IMR-90 (cell line): ENCODE data around the gene THRA. TPM values are rescaled to one million over a fixed set of nuclear protein-coding genes. Genes with fewer than 3 reads are reported as not detected.

ENCODE experiments used
- ATAC-seq: fragments of 200-7000 bp; cut with Tn5 transposase; 2 replicates; pipeline ENCODE4 v1.9.1; 2020; ENCODE audit warnings: low read depth, mild to moderate bottlenecking, moderate library complexity
- BruUV-seq: library from RNA; stranded (reverse); fragments of 400-500 nt; replicated peaks from 2 replicates; lab custom pipeline; 2021; lab: Mats Ljungman, UMichigan
- CTCF ChIA-PET: fragments of 300-600 bp; formaldehyde crosslinking; extraction: SDS; loops from one replicate; lab custom pipeline; 2021; ENCODE audit warnings: antibody characterized with exemption; lab: Yijun Ruan, JAX
- POLR2A ChIA-PET: fragments of 300-600 bp; sonication (Branson Sonifier 250); formaldehyde crosslinking; loops from one replicate; lab custom pipeline; 2022; ENCODE audit warnings: antibody characterized with exemption; ENCODE audit not compliant: unreplicated experiment; lab: Charles Lee
- DNase-seq: peaks from one replicate; pipeline ENCODE4 v3.0.0; 2013
- H2AFZ ChIP-seq: replicated peaks from 2 replicates; pipeline ENCODE3; 2013; ENCODE audit warnings: low read length, mild to moderate bottlenecking; ENCODE audit not compliant: poor library complexity
- H2AK5ac ChIP-seq: 2 replicates; pipeline ENCODE4 v1.6.1; 2013; ENCODE audit warnings: low read depth, low read length, inconsistent platforms
- H2AK9ac ChIP-seq: replicated peaks from 2 replicates; pipeline ENCODE3; 2013; ENCODE audit warnings: mild to moderate bottlenecking, low read depth, low read length, moderate library complexity; ENCODE audit not compliant: poor library complexity
- H2BK120ac ChIP-seq: 2 replicates; pipeline ENCODE4 v1.6.1; 2013; ENCODE audit warnings: low read depth, low read length, inconsistent platforms
- H2BK15ac ChIP-seq: 3 replicates; pipeline ENCODE4 v1.6.1; 2013; ENCODE audit warnings: low read depth, low read length, inconsistent platforms
- H2BK20ac ChIP-seq: 2 replicates; pipeline ENCODE4 v1.6.1; 2013; ENCODE audit warnings: low read depth, mild to moderate bottlenecking, inconsistent platforms, low read length, moderate library complexity
- H2BK5ac ChIP-seq: 2 replicates; pipeline ENCODE4 v1.6.1; 2013; ENCODE audit warnings: mild to moderate bottlenecking, low read depth, low read length, inconsistent platforms; ENCODE audit not compliant: poor library complexity, severe bottlenecking
- H3K14ac ChIP-seq: replicated peaks from 2 replicates; pipeline ENCODE4 v1.6.1; 2013; ENCODE audit warnings: low read depth, low read length, inconsistent platforms
- H3K18ac ChIP-seq: 2 replicates; pipeline ENCODE4 v1.6.1; 2013; ENCODE audit warnings: low read depth, low read length, control low read depth
- H3K23ac ChIP-seq: 2 replicates; pipeline ENCODE4 v1.6.1; 2013; ENCODE audit warnings: low read depth, low read length, inconsistent platforms
- H3K27ac ChIP-seq: 2 replicates; pipeline ENCODE4 v1.5.1; 2013; ENCODE audit warnings: mild to moderate bottlenecking, control low read depth, low read length; ENCODE audit not compliant: insufficient read depth
- H3K27me3 ChIP-seq: 2 replicates; pipeline ENCODE4 v1.6.1; 2013; ENCODE audit warnings: low read length; ENCODE audit not compliant: control insufficient read depth, insufficient read depth
- H3K36me3 ChIP-seq: 2 replicates; pipeline ENCODE4 v1.6.1; 2013; ENCODE audit warnings: low read length, mixed read lengths; ENCODE audit not compliant: control insufficient read depth, insufficient read depth
- H3K4ac ChIP-seq: 2 replicates; pipeline ENCODE4 v1.6.1; 2013; ENCODE audit warnings: low read depth, low read length, inconsistent platforms
- H3K4me1 ChIP-seq: 2 replicates; pipeline ENCODE4 v1.6.1; 2013; ENCODE audit warnings: low read length, mixed read lengths; ENCODE audit not compliant: control insufficient read depth, insufficient read depth
- H3K4me2 ChIP-seq: 2 replicates; pipeline ENCODE4 v1.6.1; 2013; ENCODE audit warnings: low read depth, mild to moderate bottlenecking, control low read depth, low read length, moderate library complexity
- H3K4me3 ChIP-seq: 2 replicates; pipeline ENCODE4 v1.5.1; 2013; ENCODE audit warnings: low read depth, mild to moderate bottlenecking, control low read depth, low read length, moderate library complexity; ENCODE audit not compliant: insufficient read depth
- H3K56ac ChIP-seq: 2 replicates; pipeline ENCODE4 v1.6.1; 2013; ENCODE audit warnings: low read length, inconsistent platforms; ENCODE audit not compliant: insufficient read depth; ENCODE audit errors: extremely low read depth
- H3K79me1 ChIP-seq, 2 experiments: 2 replicates each; pipeline ENCODE4 v1.6.1; 2013; ENCODE audit warnings: low read length in 2 of 2, inconsistent platforms in 1 of 2, low read depth in 1 of 2
- H3K9ac ChIP-seq: 2 replicates; pipeline ENCODE4 v1.6.1; 2013; ENCODE audit warnings: low read depth, low read length, control low read depth
- H3K9me1 ChIP-seq: 2 replicates; pipeline ENCODE4 v1.6.1; 2013; ENCODE audit warnings: low read length, inconsistent platforms; ENCODE audit not compliant: insufficient read depth
- H3K9me3 ChIP-seq: 2 replicates; pipeline ENCODE4 v1.6.1; 2013; ENCODE audit warnings: low read length; ENCODE audit not compliant: control insufficient read depth, insufficient read depth
- H4K20me1 ChIP-seq: 2 replicates; pipeline ENCODE4 v1.6.1; 2013; ENCODE audit warnings: low read length, inconsistent platforms; ENCODE audit not compliant: insufficient read depth
- H4K5ac ChIP-seq: 2 replicates; pipeline ENCODE4 v1.6.1; 2013; ENCODE audit warnings: mild to moderate bottlenecking, low read depth, low read length, control low read depth
- H4K8ac ChIP-seq, 2 experiments: 2 replicates each; pipeline ENCODE4 v1.6.1; 2013; ENCODE audit warnings: low read depth in 2 of 2, low read length in 2 of 2, control low read depth in 1 of 2, inconsistent platforms in 1 of 2
- H4K91ac ChIP-seq: 2 replicates; pipeline ENCODE4 v1.6.1; 2013; ENCODE audit warnings: low read depth, low read length, inconsistent platforms; ENCODE audit not compliant: insufficient read depth
- CEBPB ChIP-seq: IDR thresholded peaks from 2 replicates; pipeline ENCODE4 v1.6.1; 2012; ENCODE audit warnings: low read depth, low read length, improper control_type of control experiment
- CHD1 ChIP-seq: IDR thresholded peaks from 2 replicates; pipeline ENCODE4 v1.6.1; 2012; ENCODE audit warnings: low read depth, low read length, improper control_type of control experiment
- FOS ChIP-seq: fragments of 150-350 bp; IDR thresholded peaks from 2 replicates; pipeline ENCODE4 v1.6.1; 2016; ENCODE audit warnings: low read depth, low read length
- MAFK ChIP-seq: IDR thresholded peaks from 2 replicates; pipeline ENCODE4 v1.6.1; 2012; ENCODE audit warnings: low read depth, low read length, improper control_type of control experiment
- MAZ ChIP-seq: IDR thresholded peaks from 2 replicates; pipeline ENCODE4 v1.6.1; 2012; ENCODE audit warnings: low read depth, mild to moderate bottlenecking, low read length, improper control_type of control experiment, moderate library complexity, borderline replicate concordance
- MXI1 ChIP-seq: IDR thresholded peaks from 2 replicates; pipeline ENCODE4 v1.6.1; 2012; ENCODE audit warnings: low read depth, mild to moderate bottlenecking, low read length, moderate library complexity, borderline replicate concordance
- NFE2L2 ChIP-seq: fragments of 150-350 bp; IDR thresholded peaks from 2 replicates; pipeline ENCODE4 v1.6.1; 2016; ENCODE audit warnings: low read depth, mild to moderate bottlenecking, low read length
- POLR2A ChIP-seq: IDR thresholded peaks from 2 replicates; pipeline ENCODE4 v1.6.1; 2012; ENCODE audit warnings: mild to moderate bottlenecking, low read depth, low read length
- RAD21 ChIP-seq: IDR thresholded peaks from 2 replicates; pipeline ENCODE4 v1.6.1; 2012; ENCODE audit warnings: low read length, improper control_type of control experiment
- RCOR1 ChIP-seq: IDR thresholded peaks from 2 replicates; pipeline ENCODE4 v1.6.1; 2012; ENCODE audit warnings: mild to moderate bottlenecking, low read length, improper control_type of control experiment; ENCODE audit not compliant: insufficient replicate concordance
- WGBS, 2 experiments: methylation state at CpG; one replicate each; pipeline versions ENCODE4 v1.1.5 to v1.1.7; 2013; ENCODE audit warnings: missing lambda C conversion rate in 2 of 2; ENCODE audit not compliant: insufficient read length in 1 of 2; ENCODE audit errors: extremely low coverage in 2 of 2; 5-methylcytosine and 5-hydroxymethylcytosine counted together
- dilution Hi-C: fragments of 300-500 bp; cut with HindIII; formaldehyde crosslinking; loops from one replicate; pipeline ENCODE4 v1.14.3; 2018; ENCODE audit warnings: low sequenced_read_pairs; ENCODE audit not compliant: unreplicated experiment
- in situ Hi-C: fragments of 300-500 bp; cut with MboI; formaldehyde crosslinking; loops from 3 replicates; pipeline ENCODE4 v1.14.3; 2019; ENCODE audit warnings: low sequenced_read_pairs, inconsistent platforms, mixed read lengths
- intact Hi-C: fragments of 100-400 bp; cut with micrococcal nuclease; formaldehyde crosslinking; loops from 2 replicates; pipeline ENCODE4 v1.10.0; 2022
- polyA plus RNA-seq, 3 experiments: library from polyadenylated mRNA; depleted of rRNA; stranded (reverse); fragments of >200 nt; gene quantifications; 2 replicates each; pipeline ENCODE4 v1.2.3, GENCODE V29; 2012; ENCODE audit warnings: low replicate concordance in 1 of 3
- total RNA-seq: library from RNA; depleted of rRNA; stranded (reverse); fragments of >200 nt; gene quantifications from 2 replicates; pipeline ENCODE4 v1.2.3, GENCODE V29; 2012
- TF ChIP-seq, protein P1 (sequence below): conservative IDR thresholded peaks from 2 replicates; pipeline ENCODE4 v1.5.1; 2012; ENCODE audit warnings: mild to moderate bottlenecking, low read depth, low read length, improper control_type of control experiment
- TF ChIP-seq, protein P2 (sequence below): fragments of 150-350 bp; IDR thresholded peaks from 2 replicates; pipeline ENCODE4 v1.6.1; 2017; ENCODE audit warnings: mild to moderate bottlenecking, antibody characterized with exemption, low read length, low read depth
- TF ChIP-seq, protein P3 (sequence below): fragments of 150-350 bp; IDR thresholded peaks from 2 replicates; pipeline ENCODE4 v1.6.1; 2016; ENCODE audit warnings: low read depth, mild to moderate bottlenecking, low read length, moderate library complexity, borderline replicate concordance

THRA gene
- total and polyA plus RNA-seq, 2 of the 4 experiments (the other 2 are of a cell fraction) = 22.0 to 23.4 TPM

DNA sequence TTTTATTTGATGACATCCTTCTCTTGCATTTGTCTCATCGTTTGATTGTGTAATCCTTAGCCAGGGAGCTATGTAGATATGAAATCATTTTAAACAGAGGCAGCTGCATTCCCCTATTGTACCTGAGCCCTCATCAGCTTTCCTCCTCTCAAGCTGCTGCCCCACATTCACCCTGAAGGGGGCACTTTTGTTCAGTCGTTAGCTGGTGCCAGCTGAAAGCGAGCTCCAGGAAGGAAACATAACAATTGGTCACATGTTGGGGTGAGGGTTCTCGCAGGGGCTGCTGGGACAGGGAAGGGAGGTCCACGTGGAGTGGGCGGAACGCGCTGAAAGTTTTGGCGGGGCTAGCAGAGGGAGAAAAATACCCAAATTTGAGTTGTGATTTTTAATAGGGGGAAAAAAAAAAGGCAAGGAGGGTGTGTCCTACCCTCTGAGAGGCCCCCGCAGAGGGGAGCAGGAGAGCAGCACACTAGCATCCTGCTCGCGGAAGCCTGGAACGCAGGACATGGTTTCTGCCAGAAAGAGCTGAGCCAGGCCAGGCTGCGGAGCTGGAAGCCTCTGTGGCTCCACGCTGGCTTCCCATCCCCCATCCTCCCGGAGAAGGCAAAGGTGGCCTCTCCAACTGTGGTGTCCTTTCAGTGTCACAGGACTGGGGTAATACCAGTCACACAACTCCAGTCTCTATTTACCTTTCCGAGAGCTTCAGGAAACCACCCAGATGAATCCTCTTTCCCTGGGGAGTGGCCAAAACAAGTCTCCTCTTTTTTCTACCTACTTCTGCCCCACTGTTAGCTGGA lies 50.5 kb downstream of the THRA start:
- Histone ChIP-seq H3K79me1 (peaks cover 0 to 39% of the 10 kb centered on the region in 2 experiments; a peak in 2 of 4 replicates), H3K23ac (peak overlapping the region; percentile 89), H3K4me2 (peak overlapping the region; percentile 67), H4K91ac (peak overlapping the region; percentile 93), H3K14ac (peak overlapping the region; percentile 86), H2BK15ac (peak overlapping the region; percentile 77), H2BK5ac (peak overlapping the region; percentile 78), H3K36me3 (no peaks in the 10 kb centered on the region), H4K8ac (peak overlapping the region; percentile 80 to 92), H2BK120ac (peak overlapping the region; percentile 81), H3K9me1 (peaks cover 12% of the 10 kb centered on the region; the same call in 1 of the 2 replicates), H4K20me1 (peaks cover 5% of the 10 kb centered on the region; the same call in 1 of the 2 replicates), H3K4me3 (peak overlapping the region; percentile 24), H3K56ac (peak overlapping the region; percentile 88), H2AK9ac (peak overlapping the region; percentile 89), H3K9ac (peak overlapping the region; percentile 71), H3K27ac (peak overlapping the region; percentile 90), H2AK5ac (peak overlapping the region; percentile 94), H3K4ac (peak overlapping the region; percentile 95), H3K27me3 (no peaks in the 10 kb centered on the region), H2BK20ac (peak overlapping the region; percentile 74), H2AFZ (peak overlapping the region; percentile 76), H3K9me3 (no peaks in the 10 kb centered on the region), H3K4me1 (peaks cover 36% of the 10 kb centered on the region), H4K5ac (peak overlapping the region; percentile 66), H3K18ac (peak overlapping the region; percentile 43)
- ATAC-seq = peak; percentile 58
- ChIA-PET CTCF (interaction anchor here (0.5 to 2.9 kb wide), 23 partner anchors 10 to 170 kb away, joined by 3 to 25 read pairs (median 4); partner anchors contain the start of gene CSF3), POLR2A (interaction anchor here (0.6 to 1.3 kb wide), 4 partner anchors 10 to 113 kb away, joined by 3 to 5 read pairs (median 3); no protein-coding TSS in a partner anchor)
- BruUV-seq = no TSS peak
- in situ Hi-C loops (no loop called here), dilution Hi-C loops (no loop called here), intact Hi-C loops (loop anchor here (1.0 to 2.0 kb wide), 4 partner anchors 9 to 177 kb away; partner anchors contain the start of gene CASC3)
- 5% methylated on average over 7 of the region's 17 CpGs; no CpG with 5 or more reads in 1 of the 2 experiments for WGBS, 2 experiments
- DNase-seq = peak; percentile 95
- TF ChIP-seq NFE2L2 = no peak
- TF ChIP-seq, protein P1, sequence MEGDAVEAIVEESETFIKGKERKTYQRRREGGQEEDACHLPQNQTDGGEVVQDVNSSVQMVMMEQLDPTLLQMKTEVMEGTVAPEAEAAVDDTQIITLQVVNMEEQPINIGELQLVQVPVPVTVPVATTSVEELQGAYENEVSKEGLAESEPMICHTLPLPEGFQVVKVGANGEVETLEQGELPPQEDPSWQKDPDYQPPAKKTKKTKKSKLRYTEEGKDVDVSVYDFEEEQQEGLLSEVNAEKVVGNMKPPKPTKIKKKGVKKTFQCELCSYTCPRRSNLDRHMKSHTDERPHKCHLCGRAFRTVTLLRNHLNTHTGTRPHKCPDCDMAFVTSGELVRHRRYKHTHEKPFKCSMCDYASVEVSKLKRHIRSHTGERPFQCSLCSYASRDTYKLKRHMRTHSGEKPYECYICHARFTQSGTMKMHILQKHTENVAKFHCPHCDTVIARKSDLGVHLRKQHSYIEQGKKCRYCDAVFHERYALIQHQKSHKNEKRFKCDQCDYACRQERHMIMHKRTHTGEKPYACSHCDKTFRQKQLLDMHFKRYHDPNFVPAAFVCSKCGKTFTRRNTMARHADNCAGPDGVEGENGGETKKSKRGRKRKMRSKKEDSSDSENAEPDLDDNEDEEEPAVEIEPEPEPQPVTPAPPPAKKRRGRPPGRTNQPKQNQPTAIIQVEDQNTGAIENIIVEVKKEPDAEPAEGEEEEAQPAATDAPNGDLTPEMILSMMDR = peak; percentile 94; the same call in 1 of the 2 replicates
- peak; percentile 100 for TF ChIP-seq MXI1
- 0 out of 2 replicates have a peak, but pooled peaks have one; percentile 77 for TF ChIP-seq CHD1
- TF ChIP-seq, protein P2, sequence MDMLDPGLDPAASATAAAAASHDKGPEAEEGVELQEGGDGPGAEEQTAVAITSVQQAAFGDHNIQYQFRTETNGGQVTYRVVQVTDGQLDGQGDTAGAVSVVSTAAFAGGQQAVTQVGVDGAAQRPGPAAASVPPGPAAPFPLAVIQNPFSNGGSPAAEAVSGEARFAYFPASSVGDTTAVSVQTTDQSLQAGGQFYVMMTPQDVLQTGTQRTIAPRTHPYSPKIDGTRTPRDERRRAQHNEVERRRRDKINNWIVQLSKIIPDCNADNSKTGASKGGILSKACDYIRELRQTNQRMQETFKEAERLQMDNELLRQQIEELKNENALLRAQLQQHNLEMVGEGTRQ = peak; percentile 96
- TF ChIP-seq, protein P3, sequence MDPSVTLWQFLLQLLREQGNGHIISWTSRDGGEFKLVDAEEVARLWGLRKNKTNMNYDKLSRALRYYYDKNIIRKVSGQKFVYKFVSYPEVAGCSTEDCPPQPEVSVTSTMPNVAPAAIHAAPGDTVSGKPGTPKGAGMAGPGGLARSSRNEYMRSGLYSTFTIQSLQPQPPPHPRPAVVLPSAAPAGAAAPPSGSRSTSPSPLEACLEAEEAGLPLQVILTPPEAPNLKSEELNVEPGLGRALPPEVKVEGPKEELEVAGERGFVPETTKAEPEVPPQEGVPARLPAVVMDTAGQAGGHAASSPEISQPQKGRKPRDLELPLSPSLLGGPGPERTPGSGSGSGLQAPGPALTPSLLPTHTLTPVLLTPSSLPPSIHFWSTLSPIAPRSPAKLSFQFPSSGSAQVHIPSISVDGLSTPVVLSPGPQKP = no peak
- no peak for TF ChIP-seq MAFK
- no peak for TF ChIP-seq FOS
- TF ChIP-seq RAD21 = peak; percentile 84
- TF ChIP-seq RCOR1 = no peak
- no peak for TF ChIP-seq POLR2A
- TF ChIP-seq CEBPB = peak; percentile 93
- TF ChIP-seq MAZ = no peak
